ENCODE measurements around the gene PRKN. TPM values are rescaled to one million over a fixed set of nuclear protein-coding genes. Genes with fewer than 3 reads are reported as not detected.

Gene PRKN
- total and polyA plus RNA-seq, 2 donors (not counting 3 experiments of a cell fraction or from before 2014, with no cell fraction given), result 0.06 TPM; not detected in 1

GRCh38 chr6:161813156-161813555 lies 914.4 kb downstream of the PRKN start:
- H3K27me3 ChIP-seq (ENCODE audit: control insufficient read depth in 2 of 2, insufficient read depth in 2 of 2, low read length in 2 of 2), result no peaks in the 10 kb centered on the region
- no peak overlapping the region for H3K27ac ChIP-seq (ENCODE audit: insufficient read depth, low read depth, low read length)
- H3K4me2 ChIP-seq (ENCODE audit: insufficient read depth, low read length), result no peak overlapping the region
- no peaks in the 10 kb centered on the region for H3K79me2 ChIP-seq (ENCODE audit: control insufficient read depth, insufficient read depth, low read length)
- no peaks in the 10 kb centered on the region for H3K36me3 ChIP-seq (ENCODE audit: control insufficient read depth in 2 of 2, extremely low read depth in 1 of 2, insufficient read depth in 2 of 2, low read length in 2 of 2)
- CTCF ChIA-PET, result no interaction called here
- POLR2A ChIA-PET, result no interaction called here
- no TSS peak for BruUV-seq (replicated peaks)
- no peaks in the 10 kb centered on the region for H3K9me3 ChIP-seq (replicated peaks; ENCODE audit: control insufficient read depth, insufficient read depth, low read length)
- FAIRE-seq, result no peak
- H3K4me3 ChIP-seq (replicated peaks in 1 of 3; ENCODE audit: insufficient read depth in 1 of 3, low read depth in 1 of 3, low read length in 3 of 3), result no peak overlapping the region
- DNase-seq (ENCODE audit: low read depth, low spot score), result no peak
- intact Hi-C loops (cut with micrococcal nuclease) (no loop called here), dilution Hi-C loops (cut with MboI; ENCODE audit: extremely low pct_ligation_motif_present, low sequenced_read_pairs) (no loop called here)
- no peak overlapping the region for H3K9ac ChIP-seq (replicated peaks; ENCODE audit: extremely low read depth, insufficient read depth, low read length)
- no peaks in the 10 kb centered on the region for H3K9me1 ChIP-seq (replicated peaks; ENCODE audit: control insufficient read depth, extremely low read depth, insufficient read depth, low read length)
- H3K4me1 ChIP-seq (ENCODE audit: control insufficient read depth, extremely low read depth, insufficient read depth, low read length), result no peaks in the 10 kb centered on the region
- no peaks in the 10 kb centered on the region for H4K20me1 ChIP-seq (replicated peaks; ENCODE audit: control insufficient read depth, extremely low read depth, insufficient read depth, low read length)
- no peak for TF ChIP-seq POLR2A (IDR thresholded peaks at IDR 0.05; ENCODE audit: low read depth, low read length)
- TF ChIP-seq EZH2 (IDR thresholded peaks at IDR 0.05; ENCODE audit: borderline replicate concordance, low read depth, low read length, severe bottlenecking), result no peak
- no peak for TF ChIP-seq GATA2 (IDR thresholded peaks at IDR 0.05; ENCODE audit: insufficient read depth, insufficient read length, low read depth, low read length)
- TF ChIP-seq MYC (IDR thresholded peaks at IDR 0.05; ENCODE audit: low read depth, low read length), result no peak
- TF ChIP-seq POLR2AphosphoS5 (IDR thresholded peaks at IDR 0.05; ENCODE audit: insufficient read depth, low read depth, low read length), result no peak
- TF ChIP-seq, protein P1, sequence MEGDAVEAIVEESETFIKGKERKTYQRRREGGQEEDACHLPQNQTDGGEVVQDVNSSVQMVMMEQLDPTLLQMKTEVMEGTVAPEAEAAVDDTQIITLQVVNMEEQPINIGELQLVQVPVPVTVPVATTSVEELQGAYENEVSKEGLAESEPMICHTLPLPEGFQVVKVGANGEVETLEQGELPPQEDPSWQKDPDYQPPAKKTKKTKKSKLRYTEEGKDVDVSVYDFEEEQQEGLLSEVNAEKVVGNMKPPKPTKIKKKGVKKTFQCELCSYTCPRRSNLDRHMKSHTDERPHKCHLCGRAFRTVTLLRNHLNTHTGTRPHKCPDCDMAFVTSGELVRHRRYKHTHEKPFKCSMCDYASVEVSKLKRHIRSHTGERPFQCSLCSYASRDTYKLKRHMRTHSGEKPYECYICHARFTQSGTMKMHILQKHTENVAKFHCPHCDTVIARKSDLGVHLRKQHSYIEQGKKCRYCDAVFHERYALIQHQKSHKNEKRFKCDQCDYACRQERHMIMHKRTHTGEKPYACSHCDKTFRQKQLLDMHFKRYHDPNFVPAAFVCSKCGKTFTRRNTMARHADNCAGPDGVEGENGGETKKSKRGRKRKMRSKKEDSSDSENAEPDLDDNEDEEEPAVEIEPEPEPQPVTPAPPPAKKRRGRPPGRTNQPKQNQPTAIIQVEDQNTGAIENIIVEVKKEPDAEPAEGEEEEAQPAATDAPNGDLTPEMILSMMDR (IDR thresholded peaks at IDR 0.05; ENCODE audit: extremely low read depth in 1 of 2, insufficient read depth in 1 of 2, low read depth in 1 of 2, low read length in 2 of 2), result no peak
- TF ChIP-seq FOS (IDR thresholded peaks at IDR 0.05; ENCODE audit: borderline replicate concordance, insufficient read depth, low read length), result no peak
- H2AFZ ChIP-seq (ENCODE audit: low read depth, low read length), result no peak overlapping the region

DNA sequence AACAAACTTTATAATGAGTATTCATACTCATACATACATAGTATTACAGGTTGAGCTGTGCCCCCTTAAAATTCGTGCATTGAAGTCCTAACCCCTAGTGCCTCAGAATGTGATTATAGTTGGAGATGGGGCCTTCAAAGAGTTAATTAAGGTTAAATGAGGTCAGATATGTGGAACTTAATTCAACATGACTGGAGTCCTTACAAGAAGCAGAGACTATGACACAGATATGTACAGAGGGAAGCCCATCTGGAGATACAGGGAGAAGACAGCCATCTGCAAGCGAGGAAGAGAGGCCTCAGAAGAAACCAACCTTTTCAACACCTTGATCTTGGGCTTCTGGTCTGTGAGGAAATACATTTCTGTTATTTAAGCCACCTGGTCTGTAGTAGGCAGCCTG lies 917.6 kb downstream of the PRKN start:
- Histone ChIP-seq H3K4me1 (ENCODE audit: control insufficient read depth, extremely low read depth, insufficient read depth, low read length) (no peaks in the 10 kb centered on the region), H3K27ac (ENCODE audit: insufficient read depth, low read depth, low read length) (no peak overlapping the region), H4K20me1 (replicated peaks; ENCODE audit: control insufficient read depth, extremely low read depth, insufficient read depth, low read length) (no peaks in the 10 kb centered on the region), H2AFZ (ENCODE audit: low read depth, low read length) (no peak overlapping the region), H3K4me2 (ENCODE audit: insufficient read depth, low read length) (no peak overlapping the region), H3K27me3 (ENCODE audit: control insufficient read depth in 2 of 2, insufficient read depth in 2 of 2, low read length in 2 of 2) (no peaks in the 10 kb centered on the region), H3K79me2 (ENCODE audit: control insufficient read depth, insufficient read depth, low read length) (no peaks in the 10 kb centered on the region), H3K9ac (replicated peaks; ENCODE audit: extremely low read depth, insufficient read depth, low read length) (no peak overlapping the region), H3K4me3 (replicated peaks in 1 of 3; ENCODE audit: insufficient read depth in 1 of 3, low read depth in 1 of 3, low read length in 3 of 3) (no peak overlapping the region), H3K36me3 (ENCODE audit: control insufficient read depth in 2 of 2, extremely low read depth in 1 of 2, insufficient read depth in 2 of 2, low read length in 2 of 2) (no peaks in the 10 kb centered on the region), H3K9me3 (replicated peaks; ENCODE audit: control insufficient read depth, insufficient read depth, low read length) (peaks cover 2% of the 10 kb centered on the region), H3K9me1 (replicated peaks; ENCODE audit: control insufficient read depth, extremely low read depth, insufficient read depth, low read length) (no peaks in the 10 kb centered on the region)
- ChIA-PET CTCF (no interaction called here), POLR2A (no interaction called here)
- BruUV-seq (replicated peaks), result no TSS peak
- FAIRE-seq (no peak), DNase-seq (ENCODE audit: low read depth, low spot score) (no peak)
- intact Hi-C loops (cut with micrococcal nuclease) (no loop called here), dilution Hi-C loops (cut with MboI; ENCODE audit: extremely low pct_ligation_motif_present, low sequenced_read_pairs) (no loop called here)
- TF ChIP-seq EZH2 (IDR thresholded peaks at IDR 0.05; ENCODE audit: borderline replicate concordance, low read depth, low read length, severe bottlenecking) (no peak), POLR2A (IDR thresholded peaks at IDR 0.05; ENCODE audit: low read depth, low read length) (no peak)
- TF ChIP-seq, protein P2, sequence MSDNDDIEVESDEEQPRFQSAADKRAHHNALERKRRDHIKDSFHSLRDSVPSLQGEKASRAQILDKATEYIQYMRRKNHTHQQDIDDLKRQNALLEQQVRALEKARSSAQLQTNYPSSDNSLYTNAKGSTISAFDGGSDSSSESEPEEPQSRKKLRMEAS (IDR thresholded peaks at IDR 0.05; ENCODE audit: insufficient read depth, insufficient read length), result no peak

Measured in endothelial cell of umbilical vein (primary cell).